ENCODE data around the gene THSD4.
"Not testable (repeated sequence)": the region's sequence is repeated elsewhere in the genome, so short reads cannot be mapped to it uniquely, and the experiment has no call there.

THSD4 gene

GRCh38 chr15:71648095-71648494, 532.8 kb downstream of the THSD4 start:
- DNase-seq = no peak

DNA sequence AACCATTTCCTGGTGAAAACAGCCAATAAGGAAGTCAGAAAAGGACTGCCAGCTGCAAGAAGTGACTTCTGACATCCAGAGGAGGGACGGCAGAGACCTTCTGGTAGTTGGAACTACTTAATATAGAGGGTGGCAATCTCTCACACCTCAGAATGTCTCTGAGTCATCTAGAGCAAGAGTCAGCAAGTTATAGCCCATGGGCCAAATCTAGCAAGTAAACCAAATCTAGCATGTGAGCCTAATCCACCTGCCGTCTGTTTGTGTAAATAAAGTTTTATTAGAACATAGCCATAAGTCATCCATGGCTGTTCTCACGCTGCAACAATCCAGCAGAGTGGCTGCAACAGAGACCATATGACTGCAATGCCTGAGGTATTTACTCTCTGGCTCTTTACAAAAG, 534.6 kb downstream of the THSD4 start:
- no peak for DNase-seq

DNA sequence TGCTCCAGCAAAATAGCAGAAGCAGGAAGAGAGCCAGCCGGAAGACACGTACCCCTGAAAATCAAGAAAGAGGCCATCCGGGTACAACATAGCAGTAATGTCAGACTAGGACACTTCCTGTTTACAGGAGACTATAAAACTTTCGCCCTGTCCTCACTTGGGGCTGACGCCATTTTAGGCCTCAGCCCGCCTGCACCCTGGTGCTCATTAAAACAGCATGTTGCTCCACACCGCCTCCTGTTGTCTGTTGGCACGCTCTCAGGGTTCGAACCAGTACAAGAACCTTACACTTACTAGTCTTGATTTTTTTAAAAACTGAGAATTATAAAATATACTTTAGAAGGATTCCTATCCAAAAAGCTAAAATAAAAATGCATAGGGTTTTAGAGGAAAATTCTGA, 535.3 kb downstream of the THSD4 start:
- DNase-seq = no peak

DNA sequence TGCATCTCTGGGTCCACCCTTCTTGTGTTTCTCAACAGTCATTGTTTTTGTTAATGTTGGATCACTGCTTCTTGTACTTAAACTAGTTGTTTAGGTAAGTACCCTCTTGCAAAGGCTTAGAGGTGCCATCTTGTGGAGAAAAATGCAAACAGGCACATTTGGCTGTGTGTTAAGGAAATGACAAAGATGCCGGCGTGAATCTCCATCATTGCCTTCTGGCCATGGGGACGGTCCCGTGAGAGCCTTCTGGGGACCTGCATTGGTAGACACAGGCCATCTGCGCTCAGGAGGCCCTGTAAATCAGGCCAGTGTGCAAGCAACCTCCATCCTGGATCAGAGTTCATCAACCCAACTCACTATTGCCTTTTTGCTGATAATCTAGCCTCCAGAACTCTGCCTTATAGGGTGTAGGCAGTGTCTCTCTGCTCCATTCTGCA, 536.5 kb downstream of the THSD4 start:
- peak; percentile 41 for DNase-seq

- no peak for DNase-seq
These were observed 538.9 kb downstream of the THSD4 start for GRCh38 chr15:71654042-71654719.

GRCh38 chr15:71654720-71655174, 539.5 kb downstream of the THSD4 start:
- DNase-seq = no peak

DNA sequence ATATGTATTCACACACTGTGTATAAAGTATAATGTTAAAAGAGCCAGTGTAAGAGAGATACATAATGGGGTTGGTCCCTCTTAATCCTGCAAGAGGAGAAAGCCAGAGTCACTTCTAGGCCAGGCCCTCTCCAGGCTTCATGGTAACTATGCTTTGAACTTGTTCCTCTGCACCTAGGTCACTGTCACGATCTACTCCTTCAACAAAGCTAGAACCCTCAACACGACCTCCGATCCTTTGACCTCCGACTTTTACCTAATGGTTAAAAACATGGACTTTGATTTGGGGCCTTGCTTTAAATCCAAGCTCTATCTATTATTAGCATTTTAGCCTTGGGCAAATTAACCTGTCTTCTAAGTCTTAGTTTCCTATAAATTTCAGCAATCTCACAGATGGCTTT, 541.2 kb downstream of the THSD4 start:
- DNase-seq = no peak

GRCh38 chr15:71657141-71657540, 541.9 kb downstream of the THSD4 start:
- no peak for DNase-seq

DNA sequence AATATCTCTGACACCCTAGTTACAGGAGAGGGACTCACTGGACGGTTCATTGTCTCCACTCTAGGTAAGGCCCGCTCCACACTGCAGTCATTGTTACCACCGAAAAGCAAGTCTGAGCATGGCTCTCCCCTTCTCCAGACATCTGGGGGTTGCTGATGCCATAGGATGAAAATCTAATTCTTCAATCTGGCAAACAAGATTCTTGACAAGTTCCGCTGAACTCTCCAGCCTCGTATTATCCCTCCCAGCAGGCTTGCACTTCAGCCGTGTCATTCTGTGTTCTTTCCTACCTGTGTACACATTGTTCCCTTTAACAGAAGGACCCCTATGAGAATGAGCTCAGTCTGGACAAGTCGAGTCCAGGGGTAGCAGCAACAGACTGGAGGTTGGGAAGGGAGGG, 542.8 kb downstream of the THSD4 start:
- DNase-seq = no peak

DNA sequence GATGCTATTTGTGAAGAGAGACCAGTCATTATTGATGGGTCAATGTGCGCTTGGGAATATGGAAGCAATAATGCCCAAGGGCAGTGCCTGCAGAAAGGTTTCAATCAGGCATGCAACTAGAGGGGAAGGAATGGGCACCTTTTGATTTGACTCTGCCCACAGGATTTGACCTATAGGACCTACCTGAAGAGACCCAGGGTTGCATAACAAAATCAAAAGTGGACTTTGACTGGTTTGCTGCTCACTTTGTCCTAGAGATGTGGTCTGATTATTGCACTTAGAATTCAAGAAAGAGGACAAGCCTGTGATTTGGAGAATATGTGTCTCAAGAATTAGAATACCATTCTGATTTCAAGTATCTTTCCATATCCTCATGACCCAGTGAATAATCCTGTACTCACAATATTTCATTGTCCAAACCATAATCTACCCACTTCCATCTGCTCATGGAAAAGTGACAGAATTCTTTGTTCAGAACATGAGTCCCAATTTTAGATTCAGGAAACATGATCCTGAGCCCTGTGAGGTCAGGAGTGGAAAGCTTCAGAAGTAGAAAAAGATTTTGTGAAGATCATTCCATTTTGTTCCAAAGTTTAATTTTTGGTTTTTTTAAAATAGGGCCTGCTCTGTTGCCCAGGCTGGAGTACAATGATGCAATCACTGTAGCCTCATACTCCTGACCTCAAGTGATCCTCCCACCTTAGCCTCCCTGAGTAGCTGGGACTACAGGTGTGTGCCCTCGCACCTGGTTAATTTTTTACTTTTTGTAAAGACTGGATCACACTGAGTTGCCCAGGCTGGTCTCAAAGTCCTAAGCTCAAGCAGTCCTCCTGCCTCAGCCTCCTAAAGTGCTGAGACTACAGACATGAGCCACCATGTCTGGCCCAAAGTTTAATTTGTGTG, 543.8 kb downstream of the THSD4 start:
- no peak for DNase-seq

- peak; percentile 49 for DNase-seq
These were observed 544.4 kb downstream of the THSD4 start for GRCh38 chr15:71659730-71660067.

DNA sequence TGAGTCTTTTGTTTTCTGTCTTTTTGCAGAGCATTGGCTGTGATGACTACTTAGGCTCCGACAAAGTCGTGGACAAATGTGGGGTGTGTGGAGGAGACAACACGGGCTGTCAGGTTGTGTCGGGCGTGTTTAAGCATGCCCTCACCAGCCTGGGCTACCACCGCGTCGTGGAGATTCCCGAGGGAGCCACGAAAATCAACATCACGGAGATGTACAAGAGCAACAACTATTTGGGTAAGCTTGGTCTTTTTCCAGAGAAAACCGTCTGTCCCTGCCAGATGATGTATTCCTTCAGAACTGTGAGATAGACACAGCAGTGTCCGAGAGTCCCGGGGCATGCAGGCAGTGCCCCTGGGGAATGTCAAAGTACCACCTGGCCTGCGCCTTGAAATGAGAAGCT, 545.2 kb downstream of the THSD4 start:
- no peak for DNase-seq

- no peak for DNase-seq
These were observed 547.0 kb downstream of the THSD4 start for GRCh38 chr15:71662306-71662705.

- no peak for DNase-seq
These were observed 549.4 kb downstream of the THSD4 start for GRCh38 chr15:71664622-71665021.

DNA sequence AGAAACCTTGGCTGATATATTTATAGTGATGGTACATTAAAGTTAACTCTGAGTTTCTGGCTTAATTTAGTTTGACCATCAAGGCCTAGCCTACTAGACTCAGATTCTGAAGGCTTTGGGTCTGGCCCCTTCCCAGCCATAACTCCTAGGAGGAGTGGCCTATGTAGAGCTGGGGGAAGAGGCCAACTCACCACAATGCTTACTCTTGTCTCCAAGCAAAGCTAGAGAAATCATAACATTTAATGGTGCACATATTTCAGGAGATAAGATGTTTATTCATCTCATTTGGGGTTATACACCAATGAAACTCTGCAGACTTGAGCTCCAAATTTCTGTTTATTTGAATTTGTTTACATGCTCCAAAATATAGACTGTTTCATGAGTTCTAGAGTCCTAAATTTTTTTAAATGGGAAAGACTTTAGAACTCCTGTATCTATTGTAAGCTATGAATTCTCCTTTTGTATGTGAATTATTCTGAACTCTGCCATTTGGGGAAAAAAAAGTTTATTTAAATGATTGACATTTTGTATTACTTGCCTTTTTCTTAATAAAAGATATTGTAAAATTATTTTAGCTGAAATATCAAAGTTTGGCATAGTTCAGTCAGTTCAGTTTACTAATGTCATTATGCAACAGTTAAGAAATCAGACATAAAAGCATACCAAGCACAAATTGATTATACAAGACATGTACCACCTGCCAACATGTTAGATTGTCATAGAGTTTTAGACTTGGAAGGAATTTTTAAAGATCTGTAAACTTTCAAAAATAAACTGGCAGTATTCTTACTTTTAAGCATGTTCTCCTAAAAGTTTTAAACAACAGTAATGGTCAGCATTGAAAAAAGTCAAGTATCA, 551.7 kb downstream of the THSD4 start:
- DNase-seq = no peak

DNA sequence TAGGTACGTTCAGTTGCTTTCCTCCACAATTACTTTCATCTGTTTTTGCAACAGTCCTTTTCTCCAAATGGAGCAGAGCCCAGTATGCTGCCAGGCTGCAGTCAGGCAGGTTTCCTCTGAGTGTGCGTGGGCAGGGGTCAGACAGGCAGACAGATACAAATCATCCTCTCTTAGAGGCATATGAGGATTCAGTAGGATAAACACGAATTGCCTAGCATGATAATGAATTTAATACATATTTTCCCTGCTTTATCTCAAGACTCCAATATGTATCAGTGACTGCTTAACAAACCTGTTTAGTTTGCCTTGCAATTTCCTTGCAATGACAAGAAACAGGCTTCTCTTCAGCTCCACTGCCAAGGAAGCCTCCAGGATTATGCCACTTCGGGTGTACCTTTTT, 554.4 kb downstream of the THSD4 start:
- DNase-seq = no peak

DNA sequence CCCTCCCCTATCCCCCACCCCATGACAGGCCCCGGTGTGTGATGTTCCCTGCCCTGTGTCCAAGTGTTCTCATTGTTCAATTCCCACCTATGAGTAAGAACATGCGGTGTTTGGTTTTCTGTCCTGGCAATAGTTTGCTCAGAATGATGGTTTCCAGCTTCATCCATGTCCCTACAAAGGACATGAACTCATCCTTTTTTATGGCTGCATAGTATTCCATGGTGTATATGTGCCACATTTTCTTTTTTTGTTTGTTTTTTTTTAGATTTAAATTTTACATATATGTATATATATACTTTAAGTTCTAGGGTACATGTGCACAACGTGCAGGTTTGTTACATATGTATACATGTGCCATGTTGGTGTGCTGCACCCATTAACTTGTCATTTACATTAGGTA, 555.0 kb downstream of the THSD4 start:
- not testable (repeated sequence) for DNase-seq

- DNase-seq = no peak
These were observed 559.1 kb downstream of the THSD4 start for GRCh38 chr15:71674354-71674753.

- no peak for DNase-seq
These were observed 562.1 kb downstream of the THSD4 start for GRCh38 chr15:71677352-71677751.

- no peak for DNase-seq
These were observed 562.5 kb downstream of the THSD4 start for GRCh38 chr15:71677766-71678165.

DNA sequence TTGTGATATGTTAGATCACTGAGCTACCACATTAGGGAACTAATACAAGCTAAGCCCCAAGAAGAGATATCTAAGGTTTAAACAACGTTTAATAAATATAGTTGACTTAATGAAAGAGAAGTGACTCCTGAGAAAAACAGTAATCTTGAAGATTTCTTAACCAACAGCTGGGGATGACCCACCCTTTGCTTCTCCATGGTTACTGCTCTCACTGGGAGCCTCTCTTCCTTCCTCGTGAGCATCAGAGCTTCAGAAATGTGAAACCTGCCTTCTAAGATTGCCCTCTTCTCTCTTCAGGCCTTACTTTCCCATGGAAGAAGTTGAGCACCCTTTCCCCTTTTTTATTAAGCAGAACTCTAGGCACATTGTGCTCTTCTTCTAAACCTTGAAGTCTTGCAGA, 562.9 kb downstream of the THSD4 start:
- no peak for DNase-seq

GRCh38 chr15:71678605-71679004, 563.3 kb downstream of the THSD4 start:
- DNase-seq = no peak

GRCh38 chr15:71679223-71679792, 564.0 kb downstream of the THSD4 start:
- DNase-seq = no peak

All from EL (cell line).